SU-DHL-6 (cell line): Measurements from ENCODE around the gene MBP.

Experiments
- H2AFZ ChIP-seq: fragments of 200-600 bp; sonication (generic); 2 replicates; pipeline ENCODE4 v1.6.1; 2014; ENCODE audit warnings: low read depth, mild to moderate bottlenecking, moderate library complexity, mixed read lengths, antibody characterized with exemption, low read length; ENCODE audit not compliant: severe bottlenecking
- H3F3A ChIP-seq: fragments of 200-600 bp; shearing (Covaris generic); 2 replicates; pipeline ENCODE4 v1.6.0; 2016; ENCODE audit warnings: antibody characterized with exemption, mild to moderate bottlenecking; ENCODE audit not compliant: insufficient read depth
- H3K27ac ChIP-seq: fragments of 200-600 bp; sonication (generic); 2 replicates; pipeline ENCODE4 v1.5.1; 2016; ENCODE audit warnings: low read depth, mild to moderate bottlenecking, low read length, moderate library complexity, mixed read lengths
- H3K27me3 ChIP-seq: fragments of 200-600 bp; sonication (generic), shearing (Covaris generic); 2 replicates; pipeline ENCODE4 v1.6.0; 2014; ENCODE audit warnings: mild to moderate bottlenecking, low read length
- H3K36me3 ChIP-seq: fragments of 200-600 bp; sonication (generic); 2 replicates; pipeline ENCODE4 v1.6.1; 2014; ENCODE audit warnings: mild to moderate bottlenecking, low read length, mixed read lengths
- H3K4me2 ChIP-seq: fragments of 300-600, 200-600 bp; shearing (Covaris generic), sonication (generic); 2 replicates; pipeline ENCODE4 v1.6.0; 2014; ENCODE audit warnings: low read length, low read depth, mild to moderate bottlenecking; ENCODE audit not compliant: poor library complexity, severe bottlenecking
- H3K4me3 ChIP-seq: fragments of 200-600 bp; sonication (generic); 2 replicates; pipeline ENCODE4 v1.5.1; 2014; ENCODE audit warnings: antibody characterized with exemption, low read length, mild to moderate bottlenecking, mixed read lengths; ENCODE audit not compliant: insufficient read depth, poor library complexity, severe bottlenecking
- H3K79me2 ChIP-seq: fragments of 200-600 bp; sonication (generic); 2 replicates; pipeline ENCODE4 v1.6.1; 2014; ENCODE audit warnings: mild to moderate bottlenecking, low read length, moderate library complexity; ENCODE audit not compliant: insufficient read depth
- H3K9ac ChIP-seq: fragments of 200-600 bp; sonication (generic); 2 replicates; pipeline ENCODE4 v1.7.0; 2014; ENCODE audit warnings: mild to moderate bottlenecking, low read length
- H3K9me2 ChIP-seq: fragments of 200-600 bp; sonication (generic); replicated peaks from 2 replicates; pipeline ENCODE4 v1.6.1; 2014; ENCODE audit warnings: low read length; ENCODE audit not compliant: insufficient read depth
- H3K9me3 ChIP-seq: fragments of 200-600 bp; sonication (generic); 2 replicates; pipeline ENCODE4 v1.6.1; 2014; ENCODE audit warnings: low read length, mixed read lengths; ENCODE audit not compliant: insufficient read depth
- H4K20me1 ChIP-seq: fragments of 200-600 bp; sonication (generic); 2 replicates; pipeline ENCODE4 v1.6.1; 2014; ENCODE audit warnings: low read depth, mild to moderate bottlenecking, antibody characterized with exemption, low read length, moderate library complexity, mixed read lengths
- EZH2phosphoT487 ChIP-seq: fragments of 200-600 bp; sonication (generic), shearing (Covaris generic); conservative IDR thresholded peaks from 2 replicates; pipeline ENCODE4 v1.6.1; 2018; ENCODE audit warnings: mild to moderate bottlenecking, antibody characterized with exemption, low read length, moderate library complexity, mixed read lengths
- TF ChIP-seq, protein P1 (sequence below): fragments of 200-600 bp; sonication (generic); IDR thresholded peaks from one replicate; pipeline ENCODE4 v1.5.1; 2017; ENCODE audit warnings: antibody characterized with exemption, mild to moderate bottlenecking, low read length, moderate library complexity; ENCODE audit not compliant: insufficient read depth, poor library complexity, severe bottlenecking

MBP gene

DNA sequence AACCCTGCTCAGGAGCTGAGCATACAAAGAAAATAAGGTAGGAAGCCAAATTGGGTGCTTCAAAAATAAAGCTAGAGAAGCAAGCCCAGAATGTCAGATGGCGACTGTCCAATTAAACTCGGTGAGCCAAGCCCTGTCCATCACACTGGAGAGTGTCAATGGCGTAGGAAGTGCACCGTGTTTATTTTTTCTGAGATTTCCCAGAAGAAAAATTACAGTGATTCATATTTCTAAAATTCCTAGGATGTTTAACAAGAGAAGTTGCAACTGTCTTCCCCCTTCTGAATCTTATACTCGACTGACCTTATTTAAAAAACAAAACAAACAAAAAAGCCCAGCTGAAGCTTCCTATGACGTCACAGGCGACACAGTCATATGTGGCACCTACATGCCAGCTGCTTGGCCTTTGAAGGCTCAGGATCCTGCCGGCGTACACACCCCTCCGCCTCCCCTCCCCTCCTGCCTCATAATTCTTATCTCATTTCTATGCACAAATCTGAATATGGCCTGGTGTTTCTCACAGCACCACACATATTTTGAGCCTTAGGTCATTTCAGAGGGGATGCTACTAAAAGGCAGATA lies 60.8 kb downstream of the MBP start:
- Histone ChIP-seq H3K79me2 (peaks cover 81% of the 10 kb centered on the region), H3K27ac (peak overlapping the region; percentile 17; the same call in 1 of the 2 replicates), H3K9ac (no peak overlapping the region)

DNA sequence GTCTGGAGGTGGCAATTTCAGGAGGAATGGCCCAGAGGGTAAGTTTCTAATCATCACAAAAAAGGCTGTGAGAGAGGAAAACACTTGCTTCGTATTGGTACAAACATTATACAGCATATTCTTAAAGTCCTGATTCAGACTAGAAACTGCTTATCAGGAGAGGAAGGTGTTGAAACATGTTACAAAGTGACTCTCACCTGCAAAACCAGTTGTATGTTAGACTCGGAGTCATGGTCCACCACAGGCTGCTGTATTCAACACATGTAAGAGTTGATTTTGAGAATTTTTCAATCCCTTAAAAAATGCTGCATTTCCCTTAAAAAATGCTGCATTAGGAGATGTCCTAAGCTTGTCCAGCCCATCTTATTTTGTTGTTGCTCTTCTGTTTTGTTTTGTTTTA lies 61.5 kb downstream of the MBP start:
- Histone ChIP-seq H3K9me3 (no peaks in the 10 kb centered on the region), H4K20me1 (no peaks in the 10 kb centered on the region), H3K9ac (no peak overlapping the region), H2AFZ (no peak overlapping the region), H3F3A (peaks cover 20% of the 10 kb centered on the region), H3K79me2 (peaks cover 78% of the 10 kb centered on the region), H3K27ac (peak overlapping the region; percentile 17; the same call in 1 of the 2 replicates), H3K4me3 (no peak overlapping the region), H3K27me3 (no peaks in the 10 kb centered on the region), H3K36me3 (peaks cover 2% of the 10 kb centered on the region; the same call in 1 of the 2 replicates), H3K4me2 (no peak overlapping the region), H3K9me2 (no peaks in the 10 kb centered on the region)
- TF ChIP-seq, protein P1, sequence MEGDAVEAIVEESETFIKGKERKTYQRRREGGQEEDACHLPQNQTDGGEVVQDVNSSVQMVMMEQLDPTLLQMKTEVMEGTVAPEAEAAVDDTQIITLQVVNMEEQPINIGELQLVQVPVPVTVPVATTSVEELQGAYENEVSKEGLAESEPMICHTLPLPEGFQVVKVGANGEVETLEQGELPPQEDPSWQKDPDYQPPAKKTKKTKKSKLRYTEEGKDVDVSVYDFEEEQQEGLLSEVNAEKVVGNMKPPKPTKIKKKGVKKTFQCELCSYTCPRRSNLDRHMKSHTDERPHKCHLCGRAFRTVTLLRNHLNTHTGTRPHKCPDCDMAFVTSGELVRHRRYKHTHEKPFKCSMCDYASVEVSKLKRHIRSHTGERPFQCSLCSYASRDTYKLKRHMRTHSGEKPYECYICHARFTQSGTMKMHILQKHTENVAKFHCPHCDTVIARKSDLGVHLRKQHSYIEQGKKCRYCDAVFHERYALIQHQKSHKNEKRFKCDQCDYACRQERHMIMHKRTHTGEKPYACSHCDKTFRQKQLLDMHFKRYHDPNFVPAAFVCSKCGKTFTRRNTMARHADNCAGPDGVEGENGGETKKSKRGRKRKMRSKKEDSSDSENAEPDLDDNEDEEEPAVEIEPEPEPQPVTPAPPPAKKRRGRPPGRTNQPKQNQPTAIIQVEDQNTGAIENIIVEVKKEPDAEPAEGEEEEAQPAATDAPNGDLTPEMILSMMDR = no peak
- no peak for TF ChIP-seq EZH2phosphoT487

More for the DNA sequence above, 60.8 kb downstream of the MBP start:
- Histone ChIP-seq H3K27me3 (no peaks in the 10 kb centered on the region), H3F3A (peaks cover 14% of the 10 kb centered on the region), H3K36me3 (no peaks in the 10 kb centered on the region), H3K4me2 (no peak overlapping the region), H3K4me3 (no peak overlapping the region), H3K9me3 (no peaks in the 10 kb centered on the region), H2AFZ (no peak overlapping the region), H4K20me1 (no peaks in the 10 kb centered on the region), H3K9me2 (no peaks in the 10 kb centered on the region)
- TF ChIP-seq EZH2phosphoT487 = no peak
- TF ChIP-seq, protein P1 = no peak

DNA sequence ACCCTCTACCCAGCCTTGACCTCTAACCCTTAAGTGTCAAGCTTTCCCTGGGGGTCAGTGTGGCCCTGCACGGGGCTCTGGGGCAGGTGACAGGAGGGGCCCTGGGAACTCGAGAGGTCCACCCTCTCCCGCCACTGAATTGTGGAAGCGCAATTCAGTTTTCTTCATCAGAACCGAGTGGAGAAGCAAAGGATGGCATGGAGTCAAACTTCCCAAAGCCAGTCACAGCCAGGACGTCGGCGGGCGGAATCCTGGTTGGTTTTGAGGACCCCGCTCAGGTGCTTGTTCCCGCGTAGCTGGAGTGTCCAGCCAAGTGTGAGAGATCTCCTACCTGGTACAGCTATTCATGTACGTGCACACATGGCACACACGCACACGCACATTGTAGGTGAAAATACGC lies 62.0 kb downstream of the MBP start:
- no peaks in the 10 kb centered on the region for H4K20me1 ChIP-seq
- H3K4me2 ChIP-seq = no peak overlapping the region
- H3K36me3 ChIP-seq = peaks cover 3% of the 10 kb centered on the region; the same call in 1 of the 2 replicates
- peaks cover 73% of the 10 kb centered on the region for H3K79me2 ChIP-seq
- H2AFZ ChIP-seq = no peak overlapping the region
- peaks cover 24% of the 10 kb centered on the region for H3F3A ChIP-seq
- H3K27me3 ChIP-seq = no peaks in the 10 kb centered on the region
- H3K9me3 ChIP-seq = no peaks in the 10 kb centered on the region
- no peak overlapping the region for H3K9ac ChIP-seq
- H3K9me2 ChIP-seq = no peaks in the 10 kb centered on the region
- no peak overlapping the region for H3K4me3 ChIP-seq
- TF ChIP-seq, protein P1 = no peak
- TF ChIP-seq EZH2phosphoT487 = no peak
- H3K27ac ChIP-seq = no peak overlapping the region
